ENCODE data around the gene FAM13A. TPM values are rescaled to one million over a fixed set of nuclear protein-coding genes. Genes with fewer than 3 reads are reported as not detected.

FAM13A gene
- total RNA-seq, 1 donor from 2014 or later = 32.2 TPM

DNA sequence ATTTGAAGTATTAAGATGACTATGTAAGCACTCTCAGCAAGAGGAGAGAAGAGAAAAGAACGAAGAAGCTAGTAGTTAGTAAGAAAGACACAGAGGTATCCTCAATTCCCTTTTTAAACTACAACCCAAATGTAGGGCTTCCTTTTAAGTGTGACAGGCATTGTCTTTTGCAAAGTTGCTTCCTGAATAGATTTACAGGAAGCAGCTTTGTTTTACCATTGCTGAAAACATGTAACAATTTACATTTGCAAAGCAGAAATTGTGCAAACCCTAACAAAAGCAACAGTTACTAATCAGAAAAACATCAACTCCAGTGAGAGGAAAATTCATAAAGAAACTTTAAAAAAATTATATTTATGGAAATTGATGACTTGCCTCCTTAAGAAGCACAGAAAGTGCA is 96.4 kb downstream of the FAM13A start:
- DNase-seq (ENCODE audit: extremely low spot score in 2 of 2) = no peak
- H3K4me1 ChIP-seq = no peaks in the 10 kb centered on the region
- no peaks in the 10 kb centered on the region for H3K9me3 ChIP-seq
- no peaks in the 10 kb centered on the region for H3K36me3 ChIP-seq
- H3K27me3 ChIP-seq = no peaks in the 10 kb centered on the region
- TF ChIP-seq POLR2AphosphoS5 (IDR thresholded peaks at IDR 0.05; ENCODE audit: insufficient read depth in 1 of 2, low read depth in 1 of 2) (no peak), POLR2A (IDR thresholded peaks at IDR 0.05) (no peak)
- TF ChIP-seq, protein P1, sequence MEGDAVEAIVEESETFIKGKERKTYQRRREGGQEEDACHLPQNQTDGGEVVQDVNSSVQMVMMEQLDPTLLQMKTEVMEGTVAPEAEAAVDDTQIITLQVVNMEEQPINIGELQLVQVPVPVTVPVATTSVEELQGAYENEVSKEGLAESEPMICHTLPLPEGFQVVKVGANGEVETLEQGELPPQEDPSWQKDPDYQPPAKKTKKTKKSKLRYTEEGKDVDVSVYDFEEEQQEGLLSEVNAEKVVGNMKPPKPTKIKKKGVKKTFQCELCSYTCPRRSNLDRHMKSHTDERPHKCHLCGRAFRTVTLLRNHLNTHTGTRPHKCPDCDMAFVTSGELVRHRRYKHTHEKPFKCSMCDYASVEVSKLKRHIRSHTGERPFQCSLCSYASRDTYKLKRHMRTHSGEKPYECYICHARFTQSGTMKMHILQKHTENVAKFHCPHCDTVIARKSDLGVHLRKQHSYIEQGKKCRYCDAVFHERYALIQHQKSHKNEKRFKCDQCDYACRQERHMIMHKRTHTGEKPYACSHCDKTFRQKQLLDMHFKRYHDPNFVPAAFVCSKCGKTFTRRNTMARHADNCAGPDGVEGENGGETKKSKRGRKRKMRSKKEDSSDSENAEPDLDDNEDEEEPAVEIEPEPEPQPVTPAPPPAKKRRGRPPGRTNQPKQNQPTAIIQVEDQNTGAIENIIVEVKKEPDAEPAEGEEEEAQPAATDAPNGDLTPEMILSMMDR (IDR thresholded peaks at IDR 0.05) = no peak
- intact Hi-C loops (cut with DNase I) = no loop called here
- H3K4me3 ChIP-seq = no peak overlapping the region
- peak overlapping the region; percentile 4 for H3K27ac ChIP-seq

DNA sequence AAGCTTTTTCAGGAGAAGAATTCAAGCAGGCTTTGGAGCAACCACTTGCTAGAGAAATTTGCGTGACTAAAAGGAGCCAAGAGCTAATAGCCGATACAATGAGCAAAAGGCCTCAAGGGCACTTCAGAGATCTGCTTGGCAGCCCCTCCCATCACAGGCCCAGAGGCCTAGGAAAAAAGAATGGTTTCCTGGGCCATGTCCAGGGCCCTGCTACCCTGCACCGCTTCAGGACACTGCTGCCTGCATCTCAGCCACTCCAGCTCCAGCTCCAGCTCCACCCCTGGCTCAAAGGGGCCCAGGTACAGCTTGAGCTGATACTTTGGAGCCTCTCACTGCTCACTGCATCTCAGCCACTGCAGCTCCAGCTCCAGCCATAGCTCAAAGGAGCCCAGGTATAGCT is 98.9 kb downstream of the FAM13A start:
- DNase-seq (ENCODE audit: extremely low spot score in 2 of 2) = no peak
- Histone ChIP-seq H3K9me3 (no peaks in the 10 kb centered on the region), H3K36me3 (no peaks in the 10 kb centered on the region), H3K4me1 (no peaks in the 10 kb centered on the region), H3K27me3 (no peaks in the 10 kb centered on the region), H3K27ac (no peak overlapping the region), H3K4me3 (no peak overlapping the region)
- TF ChIP-seq POLR2AphosphoS5 (IDR thresholded peaks at IDR 0.05; ENCODE audit: insufficient read depth in 1 of 2, low read depth in 1 of 2) (no peak), POLR2A (IDR thresholded peaks at IDR 0.05) (no peak)
- TF ChIP-seq, protein P1 (IDR thresholded peaks at IDR 0.05) = no peak
- intact Hi-C loops (cut with DNase I) = no loop called here

DNA sequence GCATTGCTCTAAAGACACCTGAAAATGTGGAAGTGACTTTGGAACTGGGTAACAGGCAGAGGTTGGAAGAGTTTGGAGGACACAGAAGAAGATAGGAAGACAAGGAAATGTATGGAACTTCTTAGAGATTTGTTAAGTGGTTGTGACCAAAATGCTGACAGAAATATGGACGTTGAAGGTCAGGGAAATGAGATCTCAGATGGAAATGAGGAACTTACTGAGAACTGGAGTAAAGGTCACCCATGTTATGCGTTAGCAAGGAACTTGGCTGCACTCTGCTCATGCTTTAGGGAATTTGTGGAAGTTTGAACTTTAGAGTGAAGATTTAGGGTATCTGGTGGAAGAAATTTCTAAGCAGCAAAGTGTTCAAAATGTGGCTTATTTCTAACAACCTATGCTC is 99.4 kb downstream of the FAM13A start:
- H3K9me3 ChIP-seq = no peaks in the 10 kb centered on the region
- TF ChIP-seq POLR2AphosphoS5 (IDR thresholded peaks at IDR 0.05; ENCODE audit: insufficient read depth in 1 of 2, low read depth in 1 of 2) = no peak
- no peak for TF ChIP-seq POLR2A (IDR thresholded peaks at IDR 0.05)
- TF ChIP-seq, protein P1 (IDR thresholded peaks at IDR 0.05) = no peak
- H3K4me1 ChIP-seq = peaks cover 2% of the 10 kb centered on the region
- H3K27ac ChIP-seq = no peak overlapping the region
- no peaks in the 10 kb centered on the region for H3K36me3 ChIP-seq
- intact Hi-C loops (cut with DNase I) = no loop called here
- H3K27me3 ChIP-seq = no peaks in the 10 kb centered on the region
- no peak overlapping the region for H3K4me3 ChIP-seq
- DNase-seq (ENCODE audit: extremely low spot score in 2 of 2) = no peak

- H3K9me3 ChIP-seq = no peaks in the 10 kb centered on the region
- H3K4me3 ChIP-seq = no peak overlapping the region
- H3K36me3 ChIP-seq = no peaks in the 10 kb centered on the region
- no peak overlapping the region for H3K27ac ChIP-seq
- intact Hi-C loops (cut with DNase I) = no loop called here
- H3K4me1 ChIP-seq = peaks cover 8% of the 10 kb centered on the region
- no peaks in the 10 kb centered on the region for H3K27me3 ChIP-seq
- no peak for TF ChIP-seq POLR2AphosphoS5 (IDR thresholded peaks at IDR 0.05; ENCODE audit: insufficient read depth in 1 of 2, low read depth in 1 of 2)
- TF ChIP-seq POLR2A (IDR thresholded peaks at IDR 0.05) = no peak
- TF ChIP-seq, protein P1 (IDR thresholded peaks at IDR 0.05) = no peak
- DNase-seq (ENCODE audit: extremely low spot score in 2 of 2) = no peak
Observed at GRCh38 chr4:88955580-88956380, 101.2 kb downstream of the FAM13A start.

DNA sequence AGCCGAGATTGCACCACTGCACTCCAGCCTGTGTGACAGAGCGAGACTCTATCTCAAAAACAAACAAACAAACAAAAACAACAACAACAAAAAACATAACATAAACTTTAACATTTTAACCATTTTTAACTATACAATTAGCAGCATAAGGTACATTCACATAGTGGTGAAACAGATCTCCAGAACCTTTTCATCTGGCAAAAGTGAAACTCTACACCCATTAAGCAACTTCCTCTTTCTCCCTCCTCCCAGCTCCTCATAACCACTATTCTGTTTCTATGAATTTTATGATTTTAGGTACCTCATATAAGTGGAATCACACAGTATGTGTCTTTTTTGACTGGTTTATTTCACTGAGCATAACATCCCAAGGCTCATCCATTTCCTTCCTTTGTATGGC is 103.6 kb downstream of the FAM13A start:
- no peak overlapping the region for H3K4me3 ChIP-seq
- TF ChIP-seq POLR2AphosphoS5 (IDR thresholded peaks at IDR 0.05; ENCODE audit: insufficient read depth in 1 of 2, low read depth in 1 of 2) (no peak), POLR2A (IDR thresholded peaks at IDR 0.05) (no peak)
- TF ChIP-seq, protein P1 (IDR thresholded peaks at IDR 0.05) = no peak
- peaks cover 8% of the 10 kb centered on the region for H3K4me1 ChIP-seq
- DNase-seq (ENCODE audit: extremely low spot score in 2 of 2) = no peak
- intact Hi-C loops (cut with DNase I) = no loop called here
- H3K27me3 ChIP-seq = no peaks in the 10 kb centered on the region
- no peaks in the 10 kb centered on the region for H3K9me3 ChIP-seq
- no peak overlapping the region for H3K27ac ChIP-seq
- H3K36me3 ChIP-seq = no peaks in the 10 kb centered on the region

All from vagina (tissue), 2 donors.